Measurements from ENCODE around the gene DLX1.
A peak's percentile ranks its signal among the peaks of the same experiment; 100 is the strongest.

DLX1 gene

GRCh38 chr2:172096626-172097547 is 11.6 kb downstream of the DLX1 start:
- Histone ChIP-seq H3K27ac (ENCODE audit: extremely low read depth, low read depth, low read length) (peak overlapping the region; percentile 99), H3K4me3 (ENCODE audit: low read depth, low read length) (peak overlapping the region; percentile 83), H3K36me3 (ENCODE audit: control insufficient read depth in 2 of 2, insufficient read depth in 1 of 2, low read length in 2 of 2) (peaks cover 0 to 22% of the 10 kb centered on the region in 2 experiments; a peak in 1 of 3 replicates), H3K9me3 (ENCODE audit: control insufficient read depth, insufficient read depth, low read depth, low read length) (no peaks in the 10 kb centered on the region), H3K4me1 (ENCODE audit: control insufficient read depth, insufficient read depth, low read length) (peaks cover 12% of the 10 kb centered on the region)
- POLR2A ChIA-PET: interaction anchor here (0.6 to 8.7 kb wide), 11 partner anchors 13 to 204 kb away, joined by 3 to 147 read pairs (median 6); partner anchors contain the start of genes DLX1, HAT1 and SLC25A12
- CTCF ChIA-PET: interaction anchor here (0.5 to 2.3 kb wide), 6 partner anchors 8 to 285 kb away, joined by 3 to 9 read pairs (median 3); partner anchors contain the start of gene DLX1
- TF ChIP-seq PRDM6 (tag by site-specific recombination; IDR thresholded peaks at IDR 0.05) (peak; percentile 6; the same call in 1 of the 2 replicates), SCRT2 (tag by site-specific recombination; IDR thresholded peaks at IDR 0.05) (peak; percentile 95), ZNF266 (tag by site-specific recombination; IDR thresholded peaks at IDR 0.05; ENCODE audit: low read depth) (no peak), ZNF624 (tag by site-specific recombination; IDR thresholded peaks at IDR 0.05) (no peak), ZNF518A (tag by site-specific recombination; conservative IDR thresholded peaks at IDR 0.05; ENCODE audit: low read depth) (no peak), ZNF639 (tag by site-specific recombination; IDR thresholded peaks at IDR 0.05) (no peak; the same call in 1 of the 2 replicates), BCL6B (tag by site-specific recombination; IDR thresholded peaks at IDR 0.05) (no peak), ZNF654 (tag by site-specific recombination; IDR thresholded peaks at IDR 0.05; ENCODE audit: low read depth) (no peak), ZNF792 (tag by site-specific recombination; IDR thresholded peaks at IDR 0.05) (no peak), ZNF354C (tag by site-specific recombination; IDR thresholded peaks at IDR 0.05; ENCODE audit: borderline replicate concordance, low read depth) (no peak), ZNF645 (tag by site-specific recombination; IDR thresholded peaks at IDR 0.05) (no peak), YY1 (tag by site-specific recombination; IDR thresholded peaks at IDR 0.05) (no peak), ZBTB26 (tag by site-specific recombination; optimal IDR thresholded peaks at IDR 0.05) (peak; percentile 91), ZNF10 (tag by site-specific recombination; IDR thresholded peaks at IDR 0.05) (peak; percentile 86), ZBTB17 (tag by site-specific recombination; IDR thresholded peaks at IDR 0.05) (peak; percentile 44), ZNF48 (tag by site-specific recombination; IDR thresholded peaks at IDR 0.05) (no peak), WT1 (tag by site-specific recombination; IDR thresholded peaks at IDR 0.05) (peak; percentile 73), GFI1B (tag by site-specific recombination; IDR thresholded peaks at IDR 0.05) (no peak), ZNF169 (tag by site-specific recombination; IDR thresholded peaks at IDR 0.05) (no peak), ZBTB44 (tag by site-specific recombination; IDR thresholded peaks at IDR 0.05) (peak; percentile 64), KLF8 (tag by site-specific recombination; IDR thresholded peaks at IDR 0.05) (peak; percentile 85), KLF10 (tag by site-specific recombination; IDR thresholded peaks at IDR 0.05) (peak; percentile 82)
